ENCODE results near the gene VPS16.

The VPS16 gene

DNA sequence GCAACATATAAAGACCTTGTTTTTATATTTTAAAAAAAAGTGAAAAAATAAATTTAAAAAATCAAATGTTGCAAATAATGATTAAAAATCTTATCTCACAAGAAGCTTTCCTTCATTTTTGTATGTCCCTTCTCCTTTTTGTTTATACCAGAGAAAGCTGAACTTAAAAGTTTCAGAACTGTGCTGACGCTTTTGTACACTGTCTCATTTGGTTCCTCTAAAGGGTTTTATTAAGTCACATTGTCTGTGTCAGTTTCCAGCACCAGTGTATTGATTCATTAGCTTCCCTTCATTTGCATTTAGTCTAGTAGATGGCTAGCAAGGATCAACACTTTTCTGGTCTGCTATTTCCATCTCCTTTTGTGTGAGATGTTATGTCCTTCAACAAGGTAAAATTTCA, 6.8 kb upstream of the VPS16 start:
- no peak for ATAC-seq

DNA sequence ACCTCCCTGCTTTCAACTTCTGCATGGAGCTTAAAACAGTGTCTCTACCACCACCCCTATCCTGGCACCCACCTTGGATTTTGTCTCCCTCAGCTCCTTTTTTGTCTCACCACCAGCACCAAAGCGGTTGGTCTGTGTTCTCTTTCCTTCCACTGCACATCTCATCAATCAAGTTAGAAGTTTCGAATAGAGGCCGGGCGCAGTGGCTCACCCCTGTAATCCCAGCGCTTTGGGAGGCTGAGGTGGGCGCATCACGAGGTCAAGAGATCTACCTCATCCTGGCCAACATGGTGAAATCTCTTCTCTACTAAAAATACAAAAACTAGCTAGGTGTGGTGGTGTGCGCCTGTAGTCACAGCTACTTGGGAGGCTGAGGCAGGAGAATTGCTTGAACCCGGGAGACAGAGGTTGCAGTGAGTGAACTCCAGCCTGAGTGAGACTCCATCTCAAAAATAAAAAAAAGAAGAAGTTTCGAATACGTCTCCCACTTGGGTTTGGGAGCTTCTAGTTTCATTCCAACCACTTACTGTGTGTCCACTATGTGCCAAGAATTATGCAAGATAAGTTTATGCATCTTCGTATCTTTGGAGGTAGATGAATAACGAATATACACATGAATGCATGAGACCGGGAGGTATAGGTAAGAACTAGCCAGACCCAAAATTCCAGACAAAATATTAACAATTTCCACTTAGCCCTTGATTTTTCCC, 6.0 kb upstream of the VPS16 start:
- ATAC-seq, result no peak
- TF ChIP-seq ZNF70 (CRISPR knock-in tag; IDR thresholded peaks at IDR 0.05) (no peak), ZC3H10 (CRISPR knock-in tag; IDR thresholded peaks at IDR 0.05) (no peak), ARNTL (CRISPR knock-in tag; IDR thresholded peaks at IDR 0.05; ENCODE audit: borderline replicate concordance, low read depth) (no peak), CSDC2 (CRISPR knock-in tag; IDR thresholded peaks at IDR 0.05) (no peak), ZFP30 (CRISPR knock-in tag; IDR thresholded peaks at IDR 0.05) (no peak), RARB (CRISPR knock-in tag; IDR thresholded peaks at IDR 0.05) (no peak), TCF4 (CRISPR knock-in tag; IDR thresholded peaks at IDR 0.05; ENCODE audit: borderline replicate concordance) (no peak), ISL1 (CRISPR knock-in tag; IDR thresholded peaks at IDR 0.05) (no peak), PATZ1 (CRISPR knock-in tag; IDR thresholded peaks at IDR 0.05; ENCODE audit: borderline replicate concordance) (no peak), SNAI2 (CRISPR knock-in tag; IDR thresholded peaks at IDR 0.05) (no peak), OSR1 (CRISPR knock-in tag; IDR thresholded peaks at IDR 0.05) (no peak)
- TF ChIP-seq, protein P1, sequence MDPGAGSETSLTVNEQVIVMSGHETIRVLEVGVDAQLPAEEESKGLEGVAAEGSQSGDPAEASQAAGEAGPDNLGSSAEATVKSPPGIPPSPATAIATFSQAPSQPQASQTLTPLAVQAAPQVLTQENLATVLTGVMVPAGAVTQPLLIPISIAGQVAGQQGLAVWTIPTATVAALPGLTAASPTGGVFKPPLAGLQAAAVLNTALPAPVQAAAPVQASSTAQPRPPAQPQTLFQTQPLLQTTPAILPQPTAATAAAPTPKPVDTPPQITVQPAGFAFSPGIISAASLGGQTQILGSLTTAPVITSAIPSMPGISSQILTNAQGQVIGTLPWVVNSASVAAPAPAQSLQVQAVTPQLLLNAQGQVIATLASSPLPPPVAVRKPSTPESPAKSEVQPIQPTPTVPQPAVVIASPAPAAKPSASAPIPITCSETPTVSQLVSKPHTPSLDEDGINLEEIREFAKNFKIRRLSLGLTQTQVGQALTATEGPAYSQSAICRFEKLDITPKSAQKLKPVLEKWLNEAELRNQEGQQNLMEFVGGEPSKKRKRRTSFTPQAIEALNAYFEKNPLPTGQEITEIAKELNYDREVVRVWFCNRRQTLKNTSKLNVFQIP (CRISPR knock-in tag; IDR thresholded peaks at IDR 0.05; ENCODE audit: borderline replicate concordance, low read depth), result no peak

More for the DNA sequence above, 6.8 kb upstream of the VPS16 start:
- TF ChIP-seq ISL1 (CRISPR knock-in tag; IDR thresholded peaks at IDR 0.05), result no peak
- TF ChIP-seq, protein P2, sequence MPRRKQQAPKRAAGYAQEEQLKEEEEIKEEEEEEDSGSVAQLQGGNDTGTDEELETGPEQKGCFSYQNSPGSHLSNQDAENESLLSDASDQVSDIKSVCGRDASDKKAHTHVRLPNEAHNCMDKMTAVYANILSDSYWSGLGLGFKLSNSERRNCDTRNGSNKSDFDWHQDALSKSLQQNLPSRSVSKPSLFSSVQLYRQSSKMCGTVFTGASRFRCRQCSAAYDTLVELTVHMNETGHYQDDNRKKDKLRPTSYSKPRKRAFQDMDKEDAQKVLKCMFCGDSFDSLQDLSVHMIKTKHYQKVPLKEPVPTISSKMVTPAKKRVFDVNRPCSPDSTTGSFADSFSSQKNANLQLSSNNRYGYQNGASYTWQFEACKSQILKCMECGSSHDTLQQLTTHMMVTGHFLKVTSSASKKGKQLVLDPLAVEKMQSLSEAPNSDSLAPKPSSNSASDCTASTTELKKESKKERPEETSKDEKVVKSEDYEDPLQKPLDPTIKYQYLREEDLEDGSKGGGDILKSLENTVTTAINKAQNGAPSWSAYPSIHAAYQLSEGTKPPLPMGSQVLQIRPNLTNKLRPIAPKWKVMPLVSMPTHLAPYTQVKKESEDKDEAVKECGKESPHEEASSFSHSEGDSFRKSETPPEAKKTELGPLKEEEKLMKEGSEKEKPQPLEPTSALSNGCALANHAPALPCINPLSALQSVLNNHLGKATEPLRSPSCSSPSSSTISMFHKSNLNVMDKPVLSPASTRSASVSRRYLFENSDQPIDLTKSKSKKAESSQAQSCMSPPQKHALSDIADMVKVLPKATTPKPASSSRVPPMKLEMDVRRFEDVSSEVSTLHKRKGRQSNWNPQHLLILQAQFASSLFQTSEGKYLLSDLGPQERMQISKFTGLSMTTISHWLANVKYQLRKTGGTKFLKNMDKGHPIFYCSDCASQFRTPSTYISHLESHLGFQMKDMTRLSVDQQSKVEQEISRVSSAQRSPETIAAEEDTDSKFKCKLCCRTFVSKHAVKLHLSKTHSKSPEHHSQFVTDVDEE (CRISPR knock-in tag; IDR thresholded peaks at IDR 0.05), result no peak
- no peak for TF ChIP-seq SNAI2 (CRISPR knock-in tag; IDR thresholded peaks at IDR 0.05)
- TF ChIP-seq GLIS3 (CRISPR knock-in tag; IDR thresholded peaks at IDR 0.05), result no peak
- TF ChIP-seq BACH2 (CRISPR knock-in tag; IDR thresholded peaks at IDR 0.05; ENCODE audit: borderline replicate concordance), result no peak
- no peak for TF ChIP-seq CSDC2 (CRISPR knock-in tag; IDR thresholded peaks at IDR 0.05)
- no peak for TF ChIP-seq PPARA (CRISPR knock-in tag; IDR thresholded peaks at IDR 0.05; ENCODE audit: borderline replicate concordance)
- no peak for TF ChIP-seq ZC3H10 (CRISPR knock-in tag; IDR thresholded peaks at IDR 0.05)
- no peak for TF ChIP-seq CSRNP3 (CRISPR knock-in tag; IDR thresholded peaks at IDR 0.05)
- no peak for TF ChIP-seq ZNF70 (CRISPR knock-in tag; IDR thresholded peaks at IDR 0.05)
- no peak for TF ChIP-seq ARNTL (CRISPR knock-in tag; IDR thresholded peaks at IDR 0.05; ENCODE audit: borderline replicate concordance, low read depth)
- no peak for TF ChIP-seq CREB5 (CRISPR knock-in tag; IDR thresholded peaks at IDR 0.05; ENCODE audit: low read depth)
- no peak for TF ChIP-seq ZNF8 (CRISPR knock-in tag; IDR thresholded peaks at IDR 0.05)
- TF ChIP-seq ESRRG (CRISPR knock-in tag; IDR thresholded peaks at IDR 0.05), result no peak
- no peak for TF ChIP-seq TOX (CRISPR knock-in tag; IDR thresholded peaks at IDR 0.05; ENCODE audit: borderline replicate concordance)
- TF ChIP-seq RARB (CRISPR knock-in tag; IDR thresholded peaks at IDR 0.05), result no peak
- TF ChIP-seq TCF4 (CRISPR knock-in tag; IDR thresholded peaks at IDR 0.05; ENCODE audit: borderline replicate concordance), result no peak

Measured in SK-N-SH treated with all-trans-retinoic acid at 6 μM for 48 hours (cell line).